22Rv1 (cell line): ENCODE measurements around the gene SEPTIN2.

Experiments
- ZFX ChIP-seq: fragments of 450-650 bp; IDR thresholded peaks from 2 replicates; pipeline ENCODE4 v1.6.1; 2017; ENCODE audit warnings: antibody characterized with exemption, borderline replicate concordance
- TF ChIP-seq, protein P1 (sequence below): fragments of 450-650 bp; IDR thresholded peaks from 2 replicates; pipeline ENCODE4 v1.5.1; 2017; ENCODE audit warnings: mild to moderate bottlenecking

GRCh38 chr2:241308832-241309500 is 6.8 kb upstream of the SEPTIN2 start:
- TF ChIP-seq, protein P1, sequence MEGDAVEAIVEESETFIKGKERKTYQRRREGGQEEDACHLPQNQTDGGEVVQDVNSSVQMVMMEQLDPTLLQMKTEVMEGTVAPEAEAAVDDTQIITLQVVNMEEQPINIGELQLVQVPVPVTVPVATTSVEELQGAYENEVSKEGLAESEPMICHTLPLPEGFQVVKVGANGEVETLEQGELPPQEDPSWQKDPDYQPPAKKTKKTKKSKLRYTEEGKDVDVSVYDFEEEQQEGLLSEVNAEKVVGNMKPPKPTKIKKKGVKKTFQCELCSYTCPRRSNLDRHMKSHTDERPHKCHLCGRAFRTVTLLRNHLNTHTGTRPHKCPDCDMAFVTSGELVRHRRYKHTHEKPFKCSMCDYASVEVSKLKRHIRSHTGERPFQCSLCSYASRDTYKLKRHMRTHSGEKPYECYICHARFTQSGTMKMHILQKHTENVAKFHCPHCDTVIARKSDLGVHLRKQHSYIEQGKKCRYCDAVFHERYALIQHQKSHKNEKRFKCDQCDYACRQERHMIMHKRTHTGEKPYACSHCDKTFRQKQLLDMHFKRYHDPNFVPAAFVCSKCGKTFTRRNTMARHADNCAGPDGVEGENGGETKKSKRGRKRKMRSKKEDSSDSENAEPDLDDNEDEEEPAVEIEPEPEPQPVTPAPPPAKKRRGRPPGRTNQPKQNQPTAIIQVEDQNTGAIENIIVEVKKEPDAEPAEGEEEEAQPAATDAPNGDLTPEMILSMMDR, result no peak
- TF ChIP-seq ZFX, result no peak
